GM12891 (cell line): ENCODE data around the gene SLCO1A2. TPM values are rescaled to one million over a fixed set of nuclear protein-coding genes. Genes with fewer than 3 reads are reported as not detected.
"Not testable (repeated sequence)": the region's sequence is repeated elsewhere in the genome, so short reads cannot be mapped to it uniquely, and the experiment has no call there.

Experiments
- DNase-seq: peaks from one replicate; pipeline ENCODE4 v3.0.0; 2011; ENCODE audit warnings: low spot score; ENCODE audit not compliant: insufficient read length
- FAIRE-seq: peaks from 2 replicates; lab custom pipeline; 2011; peaks lifted over from hg19 to GRCh38; lab: Jason Lieb, UNC
- PAX5 ChIP-seq: IDR thresholded peaks from 2 replicates; pipeline ENCODE4 v1.6.1; 2011; ENCODE audit warnings: low read length, moderate library complexity, mild to moderate bottlenecking; ENCODE audit not compliant: insufficient read depth, severe bottlenecking
- POLR2A ChIP-seq: IDR thresholded peaks from 2 replicates; pipeline ENCODE4 v1.6.1; 2011; ENCODE audit warnings: low read depth, low read length, control low read depth
- POLR2AphosphoS5 ChIP-seq: IDR thresholded peaks from 2 replicates; pipeline ENCODE4 v1.6.1; 2011; ENCODE audit warnings: low read depth, low read length, control low read depth
- POU2F2 ChIP-seq: IDR thresholded peaks from 2 replicates; pipeline ENCODE4 v1.6.1; 2011; ENCODE audit warnings: low read depth, mild to moderate bottlenecking, control low read depth, low read length, moderate library complexity
- SPI1 ChIP-seq: IDR thresholded peaks from 2 replicates; pipeline ENCODE4 v1.6.1; 2011; ENCODE audit warnings: low read depth, low read length, control low read depth
- TAF1 ChIP-seq: IDR thresholded peaks from 2 replicates; pipeline ENCODE4 v1.6.1; 2011; ENCODE audit warnings: low read depth, low read length, control low read depth
- polyA plus RNA-seq: library from polyadenylated mRNA; unstranded; fragments of >200 nt; gene quantifications from one replicate; pipeline ENCODE4 v1.2.1, GENCODE V29; 2012; ENCODE audit warnings: low read depth, missing spikeins, inconsistent platforms; ENCODE audit not compliant: missing spikeins

SLCO1A2 gene, protein sequence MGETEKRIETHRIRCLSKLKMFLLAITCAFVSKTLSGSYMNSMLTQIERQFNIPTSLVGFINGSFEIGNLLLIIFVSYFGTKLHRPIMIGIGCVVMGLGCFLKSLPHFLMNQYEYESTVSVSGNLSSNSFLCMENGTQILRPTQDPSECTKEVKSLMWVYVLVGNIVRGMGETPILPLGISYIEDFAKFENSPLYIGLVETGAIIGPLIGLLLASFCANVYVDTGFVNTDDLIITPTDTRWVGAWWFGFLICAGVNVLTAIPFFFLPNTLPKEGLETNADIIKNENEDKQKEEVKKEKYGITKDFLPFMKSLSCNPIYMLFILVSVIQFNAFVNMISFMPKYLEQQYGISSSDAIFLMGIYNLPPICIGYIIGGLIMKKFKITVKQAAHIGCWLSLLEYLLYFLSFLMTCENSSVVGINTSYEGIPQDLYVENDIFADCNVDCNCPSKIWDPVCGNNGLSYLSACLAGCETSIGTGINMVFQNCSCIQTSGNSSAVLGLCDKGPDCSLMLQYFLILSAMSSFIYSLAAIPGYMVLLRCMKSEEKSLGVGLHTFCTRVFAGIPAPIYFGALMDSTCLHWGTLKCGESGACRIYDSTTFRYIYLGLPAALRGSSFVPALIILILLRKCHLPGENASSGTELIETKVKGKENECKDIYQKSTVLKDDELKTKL
- not detected for polyA plus RNA-seq

DNA sequence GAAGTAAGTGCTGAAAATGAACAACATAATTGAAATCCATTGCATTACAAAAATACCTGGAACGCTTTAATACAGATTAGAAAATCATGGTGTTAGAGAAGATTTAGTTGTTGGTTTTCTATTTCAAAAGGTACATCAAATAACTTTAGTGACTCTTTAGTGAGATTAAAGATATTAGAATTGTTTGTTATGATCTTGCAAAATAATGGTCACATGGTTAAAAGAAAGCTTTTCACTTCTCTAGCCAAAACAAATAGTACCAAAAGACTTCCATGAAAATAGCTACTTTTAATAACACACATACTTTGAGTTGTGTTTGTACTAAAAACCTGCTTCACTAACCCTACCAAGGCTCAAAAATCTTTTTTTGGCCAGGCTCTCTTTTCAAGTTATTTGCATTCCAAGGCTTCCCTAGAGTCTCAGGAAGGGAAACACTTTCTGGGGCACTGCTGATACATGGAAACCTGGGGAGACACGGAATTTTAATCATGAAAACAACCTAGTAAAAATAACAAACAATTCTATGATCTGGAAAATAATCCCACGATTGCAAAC lies at the start of gene SLCO1A2:
Gene SLCO1A2, minus strand, starts transcription at position 147 of the 555 bp plus-strand sequence. CDS start 270 bp downstream, outside the sequence.
- DNase-seq (no peak), FAIRE-seq (no peak)
- TF ChIP-seq SPI1 (no peak), TAF1 (no peak), POLR2AphosphoS5 (no peak), POLR2A (no peak), POU2F2 (no peak), PAX5 (no peak)

DNA sequence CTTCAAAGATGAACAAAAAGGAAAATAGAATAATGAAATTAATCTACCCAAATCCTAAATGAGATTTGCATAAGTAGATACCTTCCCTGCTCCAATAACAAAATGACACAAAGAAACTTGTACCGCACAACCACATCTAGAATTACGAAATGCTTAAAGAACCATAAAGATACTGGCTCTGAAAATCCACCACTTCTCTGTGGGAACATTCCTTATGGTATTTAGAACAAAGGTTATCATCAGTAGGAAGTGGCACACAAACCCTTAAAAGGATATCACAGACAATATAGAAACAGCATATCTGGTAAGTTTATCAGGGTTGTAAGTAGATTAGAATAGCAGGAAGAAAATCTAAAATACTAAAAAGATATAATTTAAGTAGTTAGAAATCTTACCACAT lies 49.5 kb upstream of the SLCO1A2 start:
- TF ChIP-seq TAF1 (no peak), PAX5 (no peak), SPI1 (no peak), POLR2AphosphoS5 (no peak), POU2F2 (no peak), POLR2A (no peak)
- FAIRE-seq (no peak), DNase-seq (no peak)

- DNase-seq, FAIRE-seq: not testable (repeated sequence)
Observed at GRCh38 chr12:21381320-21381719, 46.6 kb upstream of the SLCO1A2 start.

GRCh38 chr12:21379218-21379617 lies 44.5 kb upstream of the SLCO1A2 start:
- no peak for TF ChIP-seq PAX5
- no peak for FAIRE-seq
- DNase-seq: no peak

DNA sequence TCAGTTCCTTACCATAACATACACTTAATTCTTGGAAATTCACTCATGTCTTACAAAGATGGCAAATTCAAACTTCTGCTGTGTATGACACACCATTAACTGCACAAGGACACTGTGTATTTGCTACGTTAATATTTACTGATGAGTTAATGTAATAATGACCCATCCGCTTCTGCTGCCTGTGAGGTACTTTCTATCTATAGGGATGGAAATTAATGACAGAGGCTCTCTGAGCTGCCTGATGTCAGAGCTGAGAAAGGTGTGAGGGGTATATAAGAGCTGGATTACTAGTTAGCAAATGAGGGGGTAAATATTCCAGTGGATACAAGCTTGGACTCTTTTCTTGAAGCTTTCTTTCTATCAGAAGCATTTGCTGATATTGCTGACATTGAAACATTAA lies 37.9 kb upstream of the SLCO1A2 start, which contains the start of gene IAPP:
Gene IAPP, plus strand, starts transcription at position 301 of the 400 bp plus-strand sequence. CDS start 450 bp downstream, outside the sequence.
- FAIRE-seq (no peak), DNase-seq (no peak)
- TF ChIP-seq POU2F2 (no peak), POLR2AphosphoS5 (no peak), TAF1 (no peak), POLR2A (no peak), SPI1 (no peak), PAX5 (no peak)

- FAIRE-seq: no peak
- DNase-seq: no peak
- TF ChIP-seq SPI1 (no peak), POU2F2 (no peak), PAX5 (no peak)
Observed at GRCh38 chr12:21370845-21371449, 36.2 kb upstream of the SLCO1A2 start.

- FAIRE-seq: no peak
- DNase-seq: no peak
- TF ChIP-seq POLR2A (no peak), POU2F2 (no peak), TAF1 (no peak), SPI1 (no peak), POLR2AphosphoS5 (no peak), PAX5 (no peak)
Observed at GRCh38 chr12:21369141-21369980, 34.6 kb upstream of the SLCO1A2 start.

DNA sequence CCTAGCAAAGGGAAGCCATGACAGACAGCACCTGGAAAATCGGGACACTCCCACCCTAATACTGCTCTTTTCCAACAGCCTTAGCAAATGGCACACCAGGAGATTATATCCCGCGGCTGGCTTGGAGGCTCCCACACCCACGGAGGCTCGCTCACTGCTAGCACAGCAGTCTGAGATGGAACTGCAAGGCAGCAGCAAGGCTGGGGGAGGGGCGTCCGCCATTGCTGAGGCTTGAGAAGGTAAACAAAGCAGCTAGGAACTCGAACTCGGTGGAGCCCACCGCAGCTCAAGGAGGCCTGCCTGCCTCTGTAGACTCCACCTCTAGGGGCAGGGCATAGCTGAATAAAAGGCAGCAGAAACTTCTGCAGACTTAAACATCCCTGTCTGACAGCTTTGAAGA lies 25.9 kb upstream of the SLCO1A2 start:
- FAIRE-seq, DNase-seq: not testable (repeated sequence)

- FAIRE-seq (no peak), DNase-seq (no peak)
Observed at GRCh38 chr12:21354641-21355040, 19.9 kb upstream of the SLCO1A2 start.

More at GRCh38 chr12:21354641-21355040, 19.9 kb upstream of the SLCO1A2 start:
- TF ChIP-seq POLR2AphosphoS5 (no peak), TAF1 (no peak)
